Mesodermal cell (in vitro differentiated cells): Measurements from ENCODE around the gene TSHZ1.
A peak's percentile ranks its signal among the peaks of the same experiment; 100 is the strongest.

Experiments used
- H3K27ac ChIP-seq: 2 replicates; pipeline ENCODE4 v1.7.0; 2013; ENCODE audit warnings: mild to moderate bottlenecking, low read depth, low read length, moderate library complexity; ENCODE audit not compliant: severe bottlenecking
- H3K36me3 ChIP-seq: 2 replicates; pipeline ENCODE4 v1.7.1; 2013; ENCODE audit warnings: mild to moderate bottlenecking, low read length, moderate library complexity; ENCODE audit not compliant: control insufficient read depth, insufficient read depth
- H3K4me1 ChIP-seq: one replicate; pipeline ENCODE4 v1.7.1; 2013; ENCODE audit warnings: mild to moderate bottlenecking, low read length; ENCODE audit not compliant: insufficient read depth, control insufficient read depth, poor library complexity, severe bottlenecking
- H3K4me3 ChIP-seq: 2 replicates; pipeline ENCODE4 v1.7.0; 2013; ENCODE audit warnings: low read length, control low read depth, mild to moderate bottlenecking; ENCODE audit not compliant: insufficient read depth, poor library complexity, severe bottlenecking; ENCODE audit errors: extremely low read depth
- H3K9me3 ChIP-seq: 2 replicates; pipeline ENCODE4 v1.7.1; 2013; ENCODE audit warnings: mild to moderate bottlenecking, low read length, moderate library complexity; ENCODE audit not compliant: control insufficient read depth
- WGBS, 2 experiments: methylation state at CpG; one replicate each; pipeline ENCODE4 v1.1.5; 2013; ENCODE audit warnings: missing lambda C conversion rate in 2 of 2; ENCODE audit not compliant: insufficient coverage in 2 of 2; 5-methylcytosine and 5-hydroxymethylcytosine counted together

TSHZ1 gene

DNA sequence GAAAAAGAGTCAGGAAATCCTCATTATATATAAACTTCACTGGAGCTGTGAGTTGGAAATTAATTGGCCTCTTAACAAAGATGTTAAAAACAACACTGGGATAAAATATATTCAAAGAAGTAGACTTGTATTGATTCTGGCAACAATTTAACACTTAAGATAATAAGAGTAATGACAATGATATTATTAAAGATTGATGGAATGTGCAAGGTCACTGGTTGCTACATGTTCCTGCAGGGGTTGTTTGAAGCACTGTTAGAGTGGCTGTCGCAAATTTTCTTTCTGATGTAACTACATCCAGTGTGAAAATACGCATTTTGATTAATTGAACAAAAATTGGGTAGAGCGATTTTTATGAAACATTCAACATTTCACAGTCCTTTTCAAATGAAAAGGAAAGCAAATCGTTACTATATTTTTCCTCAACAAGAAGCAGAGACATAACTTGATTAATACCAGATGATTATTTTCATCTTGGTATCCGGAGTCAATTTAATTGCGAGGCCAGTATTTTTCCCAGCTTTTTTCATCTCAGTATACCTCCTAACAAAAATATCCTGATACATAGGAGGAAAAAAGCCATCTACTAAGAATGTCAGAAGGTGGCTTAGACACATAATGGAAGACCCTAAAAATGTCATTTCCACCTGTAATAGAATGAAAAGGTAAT lies 7.8 kb upstream of the TSHZ1 start:
- Histone ChIP-seq H3K27ac (no peak overlapping the region), H3K4me1 (peaks cover 7% of the 10 kb centered on the region), H3K9me3 (no peaks in the 10 kb centered on the region), H3K4me3 (no peak overlapping the region), H3K36me3 (peaks cover 13% of the 10 kb centered on the region)
- 72% methylated on average over 3 of the region's 6 CpGs; no CpG with 5 or more reads in 1 of the 2 experiments for WGBS, 2 experiments

DNA sequence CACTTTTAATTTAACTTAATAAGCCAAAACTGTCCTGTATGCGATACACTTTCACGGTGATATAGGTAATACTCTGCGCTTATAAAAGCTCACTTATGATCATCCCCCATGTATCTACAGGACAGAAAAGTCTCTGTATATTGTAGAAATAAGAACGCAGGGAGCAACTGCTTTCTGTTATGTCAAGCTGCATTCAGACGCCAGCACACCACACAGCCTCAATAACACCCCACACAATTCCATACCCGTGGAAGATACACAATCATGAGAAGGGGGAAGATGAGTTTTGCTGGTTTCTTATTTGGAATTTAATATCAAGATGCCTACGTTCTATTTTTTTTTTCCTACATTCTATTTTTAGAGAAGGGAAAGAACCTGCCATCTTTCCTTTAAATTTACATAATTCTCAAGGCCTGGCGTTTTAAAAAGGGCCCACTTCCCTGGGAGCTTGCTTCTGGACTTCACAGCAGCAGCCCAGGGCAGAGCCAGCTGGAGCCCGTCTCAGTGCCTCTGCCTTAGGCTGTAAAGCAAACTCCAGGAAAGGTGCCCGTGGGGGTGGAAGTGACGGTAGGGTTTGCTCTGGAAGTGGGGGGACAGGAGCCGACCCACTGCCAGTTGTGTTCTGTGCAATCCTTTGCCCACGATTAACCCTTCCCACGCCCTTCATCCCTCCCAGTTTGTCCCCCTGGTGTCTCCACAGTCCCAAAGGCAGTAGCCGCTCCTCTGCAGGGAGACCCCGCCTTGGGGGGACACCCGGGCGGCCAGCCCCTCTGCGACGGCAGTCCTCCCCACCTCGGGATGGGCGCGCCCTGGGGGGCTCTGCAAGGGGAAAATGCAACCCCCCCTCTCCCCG lies 7.0 kb upstream of the TSHZ1 start:
- H3K4me1 ChIP-seq, result peaks cover 7% of the 10 kb centered on the region
- no peaks in the 10 kb centered on the region for H3K9me3 ChIP-seq
- H3K36me3 ChIP-seq, result peaks cover 13% of the 10 kb centered on the region
- no peak overlapping the region for H3K27ac ChIP-seq
- H3K4me3 ChIP-seq, result peak overlapping the region; percentile 37
- WGBS, 2 experiments, result 12 to 23% methylated on average over 5 to 6 of the region's 24 CpGs

DNA sequence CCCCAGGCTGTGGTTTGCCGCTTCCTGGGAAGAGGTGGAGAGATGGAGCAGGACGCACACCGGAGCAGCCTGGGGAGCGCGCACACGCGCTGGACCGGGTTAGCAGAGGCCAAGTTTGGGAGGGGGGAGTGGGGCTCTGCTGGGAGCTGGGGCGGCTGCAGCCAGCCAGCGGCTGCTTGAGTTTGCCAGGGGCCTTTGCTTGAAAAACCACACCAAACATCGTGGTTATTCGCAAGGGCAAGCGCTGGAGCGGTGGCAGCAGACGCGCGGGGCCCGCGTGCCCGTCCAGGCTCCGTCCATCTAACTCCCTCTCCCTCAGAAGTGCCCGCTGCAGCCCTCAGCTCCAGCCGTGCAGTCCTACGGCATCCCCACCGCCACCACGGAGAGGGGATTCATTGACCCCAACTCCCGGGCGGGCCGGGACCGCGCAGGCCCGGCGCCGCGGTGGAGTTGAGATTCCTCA lies 6.3 kb upstream of the TSHZ1 start:
- Histone ChIP-seq H3K9me3 (no peaks in the 10 kb centered on the region), H3K4me1 (peaks cover 7% of the 10 kb centered on the region), H3K36me3 (peaks cover 13% of the 10 kb centered on the region), H3K27ac (no peak overlapping the region), H3K4me3 (peak overlapping the region; percentile 37)
- 1 to 2% methylated on average over 23 to 32 of the region's 35 CpGs for WGBS, 2 experiments

DNA sequence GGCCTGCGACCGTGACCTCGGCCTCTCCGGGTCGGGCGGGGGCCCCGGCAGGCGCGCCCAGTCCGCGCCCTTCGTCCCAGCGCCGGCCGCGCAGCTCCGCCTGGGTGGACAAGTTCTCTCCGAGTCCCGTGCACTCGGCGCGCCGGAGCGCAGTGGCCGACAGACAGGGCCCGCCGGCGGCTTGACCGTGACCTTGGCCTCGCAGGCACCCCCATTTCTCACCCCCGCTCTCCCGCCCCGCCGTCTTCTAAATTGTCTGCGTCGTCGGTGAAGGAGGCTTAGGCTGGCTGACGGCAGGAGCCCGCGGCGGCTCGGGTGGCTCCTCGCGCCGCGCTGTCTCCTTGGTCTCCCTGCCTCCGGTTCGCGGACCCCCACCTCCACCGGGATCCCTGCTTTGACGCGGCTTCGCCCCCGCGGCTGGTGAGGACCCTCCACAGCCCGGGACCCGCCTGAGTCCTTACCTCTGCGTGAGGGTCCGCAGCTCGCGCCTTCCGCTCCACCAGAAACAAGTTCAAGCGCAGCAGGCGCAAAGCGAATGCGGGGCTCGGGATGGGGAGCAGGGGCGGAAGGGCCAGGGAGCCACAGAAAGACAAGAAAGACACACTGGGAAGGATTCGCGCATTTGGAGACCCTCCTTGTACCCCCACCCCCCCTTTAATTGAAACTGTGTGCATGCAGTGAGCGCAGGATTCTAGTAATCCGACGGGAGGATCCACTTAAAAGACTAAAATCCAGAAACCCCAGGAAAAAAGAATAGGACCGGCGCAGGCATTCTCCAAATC lies 5.7 kb upstream of the TSHZ1 start:
- Histone ChIP-seq H3K9me3 (no peaks in the 10 kb centered on the region), H3K4me3 (peak overlapping the region; percentile 37), H3K27ac (no peak overlapping the region), H3K36me3 (peaks cover 9% of the 10 kb centered on the region), H3K4me1 (peaks cover 7% of the 10 kb centered on the region)
- 1% methylated on average over 35 to 43 of the region's 75 CpGs for WGBS, 2 experiments

DNA sequence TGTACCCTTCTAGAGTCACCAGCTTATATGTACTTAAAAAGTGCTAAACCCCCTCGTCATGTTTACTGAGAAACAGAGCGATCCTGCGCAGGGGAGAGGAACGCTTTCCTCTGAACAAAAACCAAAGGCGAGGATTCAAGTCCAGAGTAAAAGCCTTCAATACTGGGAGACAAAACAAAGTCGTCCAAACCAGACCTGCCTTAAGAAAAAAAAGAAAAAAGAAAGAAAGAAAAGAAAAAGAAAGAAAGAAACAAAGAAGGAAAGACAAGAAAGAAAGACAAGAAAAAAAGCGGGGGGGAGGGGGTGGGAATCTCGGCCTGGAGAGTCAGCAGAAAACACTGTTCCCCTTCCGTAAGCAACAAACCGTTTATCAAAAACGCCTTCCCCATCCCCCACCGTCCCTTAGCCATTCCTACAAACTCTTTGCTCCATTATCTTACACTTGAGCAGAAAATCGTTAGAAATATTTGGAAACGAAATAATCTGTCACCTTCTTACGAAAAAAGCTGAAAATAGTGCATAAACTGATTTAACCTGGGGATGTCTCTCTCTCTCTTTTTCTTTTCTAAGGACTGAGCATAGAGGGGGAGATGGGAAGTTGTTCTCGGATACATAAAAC lies 5.0 kb upstream of the TSHZ1 start:
- 0 to 3% methylated on average over 1 to 8 of the region's 16 CpGs for WGBS, 2 experiments
- Histone ChIP-seq H3K4me3 (peak overlapping the region; percentile 37), H3K9me3 (no peaks in the 10 kb centered on the region), H3K4me1 (peaks cover 10% of the 10 kb centered on the region), H3K36me3 (peaks cover 4% of the 10 kb centered on the region), H3K27ac (no peak overlapping the region)

- H3K27ac ChIP-seq, result no peak overlapping the region
- no peaks in the 10 kb centered on the region for H3K36me3 ChIP-seq
- no peaks in the 10 kb centered on the region for H3K9me3 ChIP-seq
- WGBS, 2 experiments, result 0 to 4% methylated on average over 4 to 5 of the region's 14 CpGs
- peak overlapping the region; percentile 80 for H3K4me3 ChIP-seq
- H3K4me1 ChIP-seq, result peaks cover 10% of the 10 kb centered on the region
Observed at GRCh38 chr18:75206452-75207309, 3.9 kb upstream of the TSHZ1 start.

GRCh38 chr18:75207310-75208154 lies 3.1 kb upstream of the TSHZ1 start:
- no peak overlapping the region for H3K27ac ChIP-seq
- WGBS, 2 experiments, result 1 to 2% methylated on average over 21 to 23 of the region's 26 CpGs
- no peaks in the 10 kb centered on the region for H3K9me3 ChIP-seq
- no peaks in the 10 kb centered on the region for H3K36me3 ChIP-seq
- peak overlapping the region; percentile 80 for H3K4me3 ChIP-seq
- peaks cover 10% of the 10 kb centered on the region for H3K4me1 ChIP-seq

GRCh38 chr18:75208155-75208835 lies 2.3 kb upstream of the TSHZ1 start:
- Histone ChIP-seq H3K4me3 (peak overlapping the region; percentile 80), H3K27ac (peak overlapping the region; percentile 82), H3K36me3 (no peaks in the 10 kb centered on the region), H3K9me3 (no peaks in the 10 kb centered on the region), H3K4me1 (peaks cover 10% of the 10 kb centered on the region)
- WGBS, 2 experiments, result 1% methylated on average over 37 of the region's 65 CpGs

- WGBS, 2 experiments, result 0% methylated on average over 26 to 27 of the region's 34 CpGs
- Histone ChIP-seq H3K4me1 (peaks cover 9% of the 10 kb centered on the region), H3K36me3 (no peaks in the 10 kb centered on the region), H3K27ac (peak overlapping the region; percentile 82), H3K9me3 (no peaks in the 10 kb centered on the region), H3K4me3 (peak overlapping the region; percentile 80)
Observed at GRCh38 chr18:75208836-75209128, 1.8 kb upstream of the TSHZ1 start.
